ENCODE results near the gene CHKA.
A peak's percentile ranks its signal among the peaks of the same experiment; 100 is the strongest.

CHKA gene

DNA sequence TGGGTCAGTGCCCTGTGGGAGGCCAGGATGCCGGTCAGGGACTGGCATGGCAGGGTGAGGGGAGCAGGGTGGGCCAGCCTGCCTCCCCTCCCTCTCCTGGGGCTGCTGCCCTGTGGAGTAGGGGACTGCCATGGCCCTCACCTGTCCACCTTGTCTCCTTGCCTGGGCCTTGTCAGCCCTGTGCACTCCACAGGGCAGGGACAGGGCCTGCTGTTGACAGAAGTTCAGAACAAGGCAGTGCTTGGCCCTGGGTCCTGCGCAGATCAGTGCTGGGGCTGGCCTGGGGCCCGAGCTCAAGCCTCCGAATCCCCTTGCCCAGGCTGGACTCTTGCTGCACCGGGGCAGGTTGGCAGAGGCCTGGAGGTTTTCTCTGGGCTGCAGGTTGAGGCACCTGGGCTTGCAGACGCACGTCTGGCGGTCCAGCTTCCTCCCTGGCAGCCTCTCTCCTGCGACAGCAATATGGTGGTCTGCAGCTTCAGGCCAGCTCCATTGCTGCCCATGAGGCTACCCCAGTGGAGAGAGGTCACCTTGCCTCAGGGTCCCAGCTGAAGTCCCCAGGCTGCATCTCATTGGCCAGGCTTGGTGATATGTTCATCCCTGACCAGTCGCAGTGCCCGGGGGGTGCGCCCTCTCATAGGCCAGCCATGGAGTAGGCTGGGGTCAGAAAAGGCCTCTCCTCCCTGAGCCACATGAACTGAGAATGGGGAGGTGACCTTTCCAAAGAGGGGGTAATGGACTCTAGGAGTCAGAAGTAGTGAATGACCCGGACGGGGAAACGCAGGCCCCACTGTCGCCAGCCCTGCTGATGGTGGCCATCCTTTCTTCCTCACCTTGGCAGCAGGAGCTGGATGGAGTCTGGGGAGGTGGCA is 21.5 kb upstream of the CHKA start:
- DNase-seq: no peak

DNA sequence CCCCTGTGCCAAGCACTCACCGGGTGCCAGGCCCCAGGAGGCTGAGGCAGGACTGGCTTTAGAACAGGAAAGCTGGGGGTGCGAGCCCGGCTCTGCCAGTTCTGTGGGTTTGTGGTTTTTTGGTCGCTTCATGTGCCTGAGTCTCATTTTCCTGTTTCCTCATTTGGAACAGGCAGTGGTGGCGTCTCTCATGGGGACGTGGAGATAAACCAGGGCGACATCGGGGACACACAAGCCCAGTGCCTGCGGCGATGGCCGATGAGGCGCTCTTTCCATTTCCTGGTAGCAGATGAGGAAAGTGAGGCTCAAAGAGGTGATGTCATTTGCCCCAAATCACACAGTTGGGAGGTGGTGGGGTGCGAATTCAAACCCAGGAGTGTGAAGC is 20.8 kb upstream of the CHKA start:
- no peak for DNase-seq

DNA sequence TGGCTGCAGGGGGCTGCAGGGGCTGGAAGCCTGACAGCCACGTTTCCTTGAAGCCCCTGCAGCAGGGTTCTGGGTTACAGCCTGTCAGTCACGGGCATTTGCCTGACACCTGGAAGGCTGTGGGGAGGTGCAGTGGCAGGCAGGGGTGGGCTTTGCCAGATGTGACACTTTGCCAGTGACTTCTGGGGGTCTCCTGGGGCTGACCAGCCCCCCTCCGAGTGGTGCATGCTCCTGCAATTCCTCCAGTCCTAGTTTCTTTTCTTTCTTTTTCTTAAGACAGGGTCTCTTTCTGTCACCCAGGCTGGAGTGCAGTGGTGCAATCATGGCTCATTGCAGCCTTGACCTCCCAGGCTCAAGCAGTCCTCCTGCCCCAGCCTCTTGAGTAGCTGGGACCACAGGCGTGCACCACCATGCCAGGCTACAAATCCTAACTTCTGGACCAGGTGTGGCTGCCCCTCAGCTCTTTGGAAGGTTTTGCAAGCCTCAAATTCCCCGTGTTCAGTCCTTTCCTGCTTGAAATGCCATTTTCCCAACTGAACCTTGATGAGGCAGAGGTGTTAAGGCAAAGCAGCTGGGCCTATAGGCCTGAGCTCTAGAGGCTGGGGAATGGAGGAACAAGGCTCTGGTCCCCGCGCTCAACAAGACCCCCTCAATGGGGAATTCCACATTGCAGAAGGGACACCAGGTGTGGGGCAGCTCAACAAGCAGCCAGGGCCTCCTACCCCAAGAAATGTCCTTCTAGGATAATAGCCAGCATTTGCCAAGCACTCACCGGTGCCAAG is 20.2 kb upstream of the CHKA start:
- no peak for DNase-seq

DNA sequence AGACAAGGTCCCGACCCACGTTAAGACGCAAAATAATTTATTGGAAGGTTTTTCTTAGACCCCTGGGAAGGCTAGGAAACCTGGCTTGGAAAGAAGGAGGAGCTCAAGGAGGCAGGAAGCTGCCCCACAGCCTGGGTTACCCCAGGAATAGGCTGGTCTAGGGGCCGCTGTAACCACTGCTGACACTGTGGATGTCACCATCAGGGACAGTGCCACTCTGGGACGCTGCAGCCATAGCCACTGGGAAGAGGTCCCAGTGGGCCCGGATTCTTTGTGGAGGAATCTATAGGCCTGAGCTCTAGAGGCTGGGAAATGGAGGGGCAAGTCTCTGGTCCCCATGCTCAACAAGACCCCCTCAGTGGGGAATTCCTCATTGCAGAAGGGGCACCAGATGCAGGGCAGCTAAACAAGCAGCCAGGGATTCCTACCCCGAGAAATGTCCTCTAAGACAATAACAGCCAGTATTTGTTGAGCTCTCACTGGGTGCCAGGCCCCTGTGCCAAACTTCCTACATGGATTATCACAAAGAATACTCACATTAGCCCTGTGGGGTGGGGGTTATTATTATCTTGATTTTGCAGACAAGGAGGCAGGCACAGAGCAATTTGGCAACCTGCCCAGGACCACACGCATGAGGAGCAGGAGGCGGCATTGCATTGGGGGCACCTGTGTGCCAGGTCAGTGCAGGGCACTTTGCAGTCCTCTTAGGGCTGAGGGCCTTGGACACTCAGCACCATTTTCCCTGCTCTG is 19.5 kb upstream of the CHKA start:
- DNase-seq: no peak

DNA sequence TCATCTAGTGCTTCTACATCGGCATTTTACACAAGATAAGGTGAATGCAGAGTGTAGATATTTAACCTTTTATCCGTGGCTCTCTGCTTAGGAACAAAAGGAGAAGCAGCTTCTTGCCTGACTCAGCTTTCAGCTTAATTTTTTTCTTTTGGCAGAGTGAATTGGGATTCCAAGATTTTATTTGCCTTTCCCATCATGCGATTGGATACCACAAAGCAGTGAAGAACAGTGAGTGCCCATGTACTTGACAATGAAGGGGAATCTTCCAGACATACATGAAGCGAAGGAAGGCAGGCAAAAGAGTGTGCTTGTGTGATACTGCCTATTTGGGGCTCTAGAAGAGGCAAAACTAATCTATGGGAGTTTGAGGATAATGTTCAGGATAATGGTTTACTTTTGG is 17.0 kb upstream of the CHKA start:
- DNase-seq: no peak

DNA sequence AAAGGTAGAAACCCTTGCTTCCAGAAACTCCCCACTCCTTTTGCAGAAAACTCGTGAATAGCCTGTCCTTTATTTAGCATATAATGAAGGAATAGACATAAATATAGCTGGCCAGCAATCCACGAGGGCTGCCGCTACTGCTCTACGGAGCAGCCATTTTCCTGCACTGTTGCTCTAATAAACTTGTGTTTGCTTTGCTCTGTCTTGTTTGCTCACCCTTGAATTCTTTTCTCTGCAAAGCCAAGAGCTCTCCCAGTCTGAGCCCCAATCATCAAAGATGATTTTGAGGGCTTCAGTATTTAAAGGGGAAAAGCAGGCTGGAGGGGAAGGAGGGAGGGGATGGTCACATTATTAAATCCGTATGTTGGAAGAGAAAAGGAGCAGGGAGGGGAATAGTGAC is 16.6 kb upstream of the CHKA start:
- no peak for DNase-seq

DNA sequence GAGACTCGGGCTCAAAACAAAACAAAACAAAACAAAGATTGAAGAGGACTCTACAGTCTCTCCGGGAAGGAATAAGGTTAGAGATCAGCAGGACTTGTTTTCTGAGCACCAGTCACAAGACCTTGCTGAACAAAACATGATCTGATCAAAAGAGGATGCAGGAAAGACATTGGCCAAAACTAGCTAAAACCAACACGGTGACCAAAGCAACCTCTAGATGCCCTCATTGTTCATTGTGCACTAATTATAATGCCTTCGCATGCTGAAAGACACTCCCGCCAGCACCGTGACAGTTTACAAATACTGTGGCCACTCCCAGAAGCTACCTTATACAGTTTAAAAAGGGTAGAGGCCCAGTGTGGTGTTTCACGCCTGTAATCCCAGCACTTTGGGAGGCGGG is 15.7 kb upstream of the CHKA start:
- no peak for DNase-seq

DNA sequence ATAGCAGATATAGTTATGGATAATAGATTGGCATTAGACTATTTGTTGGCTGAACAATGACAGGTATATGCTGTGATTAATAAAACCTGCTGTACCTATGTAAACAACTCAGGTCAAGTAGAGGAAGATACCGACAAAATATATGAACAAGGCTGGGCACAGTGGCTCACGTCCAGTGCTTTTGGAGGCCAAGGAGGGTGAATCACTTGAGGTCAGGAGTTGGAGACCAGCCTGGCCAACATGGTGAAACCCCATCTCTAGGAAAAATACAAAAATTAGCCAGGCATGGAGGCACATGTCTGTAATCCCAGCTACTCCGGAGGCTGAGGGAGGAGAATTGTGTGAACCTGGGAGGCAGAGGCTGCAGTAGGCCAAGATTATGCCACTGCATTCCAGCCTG is 14.0 kb upstream of the CHKA start:
- no peak for DNase-seq

DNA sequence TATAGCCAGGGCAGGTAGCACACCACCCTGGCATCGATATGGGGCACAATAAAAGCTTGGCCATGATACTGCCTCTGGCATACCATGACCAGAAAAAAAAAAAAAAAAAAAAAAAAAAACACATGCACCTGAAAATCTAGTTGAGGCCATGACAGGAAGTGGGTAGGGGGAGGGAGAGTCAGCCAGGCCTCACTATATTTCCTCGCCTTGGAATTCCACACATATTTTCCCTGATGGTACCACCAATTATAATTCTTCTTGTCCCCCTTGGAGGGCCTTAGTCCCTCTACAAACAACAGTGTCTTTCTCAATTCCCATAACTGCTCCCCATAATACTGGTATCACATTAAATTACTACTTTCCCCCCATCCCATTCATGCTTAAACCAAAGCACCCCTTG is 12.6 kb upstream of the CHKA start:
- DNase-seq: no peak

DNA sequence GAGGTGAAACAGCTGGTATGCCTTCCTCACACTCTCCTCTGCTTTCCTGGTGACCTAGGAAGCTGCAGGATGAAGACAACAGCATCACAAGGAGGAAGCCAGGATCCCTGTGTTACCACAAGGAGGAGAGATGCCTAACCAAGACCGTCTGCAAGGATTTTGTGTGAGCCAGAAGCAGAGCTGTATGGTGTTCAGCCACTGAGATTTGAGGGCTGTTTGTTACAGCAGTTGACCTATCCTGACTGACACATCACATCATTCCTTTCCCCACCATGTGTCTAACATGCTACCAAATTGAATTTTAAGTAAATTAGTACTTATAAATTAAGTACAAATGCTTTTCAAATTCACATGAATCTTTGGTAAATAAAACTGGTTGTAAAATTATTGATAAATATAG is 8.9 kb upstream of the CHKA start:
- DNase-seq: no peak

DNA sequence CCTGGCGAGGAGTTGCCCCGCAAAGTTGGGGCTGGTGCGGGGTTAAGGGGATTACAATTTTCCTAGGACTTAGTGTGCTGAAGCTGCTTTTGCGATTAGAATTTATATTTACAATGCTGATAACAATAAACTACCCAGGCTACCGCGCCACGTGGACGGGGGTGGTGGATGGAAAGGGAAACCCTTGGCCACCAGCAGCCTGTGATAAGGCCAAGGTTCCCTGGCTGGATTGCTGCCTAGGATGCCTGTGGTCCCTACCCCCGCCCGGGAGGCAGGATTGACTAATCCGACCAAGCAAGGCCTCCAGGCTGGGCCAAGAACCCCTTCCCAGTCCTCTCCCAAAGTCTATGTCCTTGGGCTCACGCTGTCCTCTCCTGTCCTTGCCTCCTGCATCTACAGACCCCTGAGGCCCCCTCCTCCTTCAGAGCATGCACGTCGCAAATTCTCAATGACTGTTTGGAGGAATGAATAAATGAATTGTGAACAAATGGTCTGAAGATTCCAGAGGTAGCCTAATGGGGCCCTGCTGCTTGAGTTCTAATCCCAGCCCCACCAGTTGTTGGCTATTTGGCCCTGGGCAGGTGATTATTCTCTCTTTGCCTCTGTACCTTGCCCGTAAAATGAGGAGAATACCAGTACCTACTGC is 7.6 kb upstream of the CHKA start:
- peak; percentile 30 for DNase-seq

DNA sequence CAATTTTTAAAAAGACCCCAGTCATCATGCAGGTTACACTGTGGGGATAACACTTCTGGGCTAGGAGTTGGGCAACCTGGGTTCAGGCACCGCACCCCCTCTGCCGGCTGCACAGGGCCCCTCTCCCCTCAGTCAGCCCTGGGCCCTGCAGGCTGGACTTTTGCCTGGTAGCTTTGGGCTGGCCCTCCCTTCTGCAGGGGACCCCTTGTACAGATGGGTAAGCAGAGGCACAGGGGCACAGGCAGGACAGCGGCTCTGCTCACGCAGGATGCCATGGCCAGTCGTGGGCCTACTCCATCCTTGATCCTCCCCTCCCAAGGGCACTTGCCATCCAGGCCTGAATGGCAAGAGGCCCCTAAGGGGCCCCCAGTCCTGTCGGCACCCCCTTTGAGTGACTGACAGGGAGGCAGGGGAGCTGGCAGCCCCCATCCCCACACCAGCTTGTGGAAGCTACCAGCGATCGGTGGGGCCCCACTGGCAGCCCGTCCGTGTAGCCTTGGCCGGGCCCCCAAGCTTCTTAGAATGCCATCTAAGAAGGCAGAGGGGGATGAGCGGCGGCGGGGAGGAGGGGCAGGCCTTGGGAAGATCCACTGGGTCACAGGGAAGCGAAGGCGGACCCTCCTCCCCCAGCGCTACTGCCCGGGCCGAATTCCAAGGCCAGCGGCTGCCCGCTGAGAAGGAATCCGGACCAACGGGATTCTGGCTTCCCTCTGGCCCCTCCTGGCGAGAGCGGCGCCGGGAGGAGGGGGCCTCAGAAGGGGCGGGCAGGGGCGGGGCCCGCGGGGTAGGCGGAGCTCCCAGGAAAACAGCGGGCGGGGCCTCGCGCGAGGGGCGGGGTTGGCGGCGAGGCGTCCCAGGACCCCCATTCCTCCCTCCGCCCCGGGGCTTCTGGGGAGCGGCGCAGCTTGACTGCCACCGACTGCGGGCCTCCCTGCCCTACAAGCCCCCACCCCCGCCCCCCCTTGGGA is 6.8 kb upstream of the CHKA start:
- DNase-seq: no peak

DNA sequence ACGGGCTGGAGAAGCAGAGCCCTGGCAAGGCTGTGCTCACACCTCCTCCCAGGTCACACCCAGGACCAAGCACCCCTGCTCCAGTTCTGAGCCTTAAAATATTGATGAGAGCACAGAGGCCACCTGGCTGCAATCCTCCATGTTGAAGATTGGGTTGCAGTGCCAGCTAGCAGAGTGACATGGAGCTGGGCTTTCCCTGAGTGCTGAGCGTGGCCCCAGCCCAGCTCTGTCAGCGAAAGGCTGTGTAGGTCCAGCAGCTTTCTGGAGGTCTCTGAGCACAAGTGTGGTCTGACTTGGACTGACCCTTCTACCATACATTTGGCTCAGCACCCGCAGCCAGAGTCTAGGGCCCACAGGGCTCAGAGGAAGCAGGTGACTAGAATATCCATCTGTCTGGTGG is 4.0 kb upstream of the CHKA start:
- no peak for DNase-seq

DNA sequence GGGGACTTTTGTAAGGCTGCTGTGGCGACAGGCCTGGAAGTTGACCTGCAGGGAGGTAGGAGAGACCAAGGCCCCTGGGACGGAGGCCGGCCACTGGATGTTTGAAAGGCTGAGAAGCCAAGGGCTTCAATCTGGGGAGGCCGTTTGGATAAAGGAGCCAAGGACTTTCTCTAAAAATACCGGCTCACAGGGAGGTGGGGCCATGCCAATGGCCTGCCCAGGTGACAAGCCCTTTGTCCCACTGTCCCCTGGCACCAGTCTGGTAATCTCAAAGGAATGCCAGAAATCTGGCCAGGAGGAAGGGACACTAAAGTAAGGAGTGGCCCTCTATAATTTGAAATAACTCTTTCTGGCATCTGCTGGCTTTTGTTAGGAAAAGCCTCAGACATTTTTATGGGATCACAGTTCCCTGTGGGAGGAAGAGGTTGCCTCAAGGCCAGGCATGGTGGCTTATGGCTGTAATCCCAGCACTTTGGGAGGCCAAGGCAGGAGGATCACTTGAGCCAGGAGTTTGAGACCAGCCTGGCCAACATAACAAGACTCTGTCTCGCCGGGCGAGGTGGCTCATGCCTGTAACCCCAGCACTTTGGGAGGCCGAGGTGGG is 1.9 kb upstream of the CHKA start:
- DNase-seq: no peak

DNA sequence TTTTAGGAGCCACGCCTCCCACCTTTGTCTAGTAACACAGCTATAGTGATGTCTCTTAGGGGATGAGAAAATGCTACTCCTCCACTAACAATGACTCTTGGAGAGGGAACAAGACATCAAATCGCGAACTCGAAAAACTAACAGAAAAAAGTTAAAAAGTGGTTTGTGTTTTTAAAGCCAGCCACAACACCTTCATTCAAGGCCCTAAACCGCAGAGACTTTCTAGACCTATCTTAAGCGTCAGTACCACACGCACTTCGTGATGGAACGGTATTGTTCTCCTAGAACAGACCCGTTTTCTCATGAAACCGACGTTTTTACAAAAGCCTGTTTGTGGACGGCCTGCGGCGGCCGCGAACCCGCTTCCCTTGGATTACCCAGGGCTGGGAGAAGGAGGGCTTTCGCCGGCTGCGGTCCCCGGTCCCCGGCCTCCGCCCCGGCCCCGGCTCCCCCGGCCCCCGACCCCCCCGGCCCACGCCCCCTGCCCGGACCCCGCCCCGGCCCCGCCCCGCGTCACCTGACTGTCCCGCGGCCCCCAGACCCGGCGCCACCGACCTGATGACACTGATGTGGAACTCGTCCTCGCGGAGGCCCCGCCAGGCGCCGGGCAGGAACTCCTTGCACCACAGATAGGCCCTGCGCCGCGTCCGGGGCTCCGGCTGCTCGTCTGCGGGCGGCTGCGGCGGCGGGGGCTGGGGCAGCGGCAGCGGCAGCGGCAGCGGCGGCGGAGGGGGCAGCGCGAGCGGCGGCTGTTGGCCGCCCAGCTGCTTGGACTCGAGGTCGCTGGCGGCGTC is 718 bp downstream of the CHKA start:
- no peak for DNase-seq

DNA sequence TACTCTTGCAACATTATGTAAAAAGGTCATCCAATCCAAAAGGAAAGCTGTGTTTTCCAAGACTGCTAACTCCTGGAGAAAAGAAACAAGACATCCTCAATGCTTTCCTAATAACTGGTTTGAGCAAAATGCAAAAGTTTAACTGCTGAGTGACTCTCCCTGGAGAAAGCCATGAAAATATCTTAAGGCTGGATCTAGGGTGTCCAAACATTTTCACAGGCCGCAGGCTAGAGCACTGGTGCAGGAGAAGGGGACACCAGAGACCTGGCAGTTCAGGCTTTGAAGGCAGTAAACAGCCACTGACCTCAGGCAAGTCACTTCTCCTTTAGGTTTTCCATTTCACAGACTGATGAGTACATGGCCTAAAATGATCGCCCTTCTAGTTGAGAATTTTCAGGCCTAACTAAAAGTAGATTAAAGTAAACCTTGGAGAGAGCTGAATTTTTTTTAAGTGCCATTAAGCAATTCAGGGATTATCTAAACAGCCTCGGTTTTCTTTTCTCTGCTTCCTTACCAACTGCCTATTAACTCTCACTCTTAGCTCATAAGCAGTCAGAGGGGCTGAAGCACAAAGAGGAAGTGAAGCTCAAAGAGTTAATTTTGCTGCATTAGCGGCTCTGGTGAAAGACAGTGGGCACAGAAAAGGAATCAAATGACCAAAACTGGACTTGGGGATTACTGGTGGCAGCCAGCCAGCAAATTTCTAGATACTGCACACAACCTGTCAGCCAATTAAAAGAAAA is 2.3 kb downstream of the CHKA start:
- DNase-seq: no peak

DNA sequence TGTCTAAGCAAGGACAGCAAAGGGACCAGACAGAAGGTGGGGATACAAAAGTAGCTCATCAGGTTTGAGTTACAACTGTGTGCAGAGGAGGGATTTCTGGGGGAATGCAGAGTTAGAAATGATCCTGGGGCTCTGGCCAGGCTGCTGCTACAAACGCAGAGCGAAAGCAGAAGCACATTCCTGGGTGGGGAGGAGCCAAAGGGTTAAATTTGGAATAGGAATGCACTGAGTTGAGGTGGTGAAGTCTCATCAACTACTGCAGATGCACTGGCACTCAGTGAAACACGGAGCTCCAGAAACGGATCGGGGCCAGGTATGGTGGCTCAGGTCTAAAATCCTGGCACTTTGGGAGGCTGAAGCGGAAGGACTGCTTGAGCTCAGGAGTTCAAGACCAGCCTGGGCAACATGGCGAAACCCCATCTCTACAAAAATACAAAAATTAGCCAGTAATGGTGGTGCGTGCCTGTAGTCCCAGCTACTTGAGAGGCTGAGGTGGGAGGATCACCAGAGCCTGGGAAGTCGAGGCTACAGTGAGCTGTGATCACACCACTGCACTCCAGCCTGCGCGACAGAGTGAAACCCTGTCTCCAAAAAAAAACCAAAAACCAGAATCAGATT is 3.2 kb downstream of the CHKA start:
- DNase-seq: no peak

DNA sequence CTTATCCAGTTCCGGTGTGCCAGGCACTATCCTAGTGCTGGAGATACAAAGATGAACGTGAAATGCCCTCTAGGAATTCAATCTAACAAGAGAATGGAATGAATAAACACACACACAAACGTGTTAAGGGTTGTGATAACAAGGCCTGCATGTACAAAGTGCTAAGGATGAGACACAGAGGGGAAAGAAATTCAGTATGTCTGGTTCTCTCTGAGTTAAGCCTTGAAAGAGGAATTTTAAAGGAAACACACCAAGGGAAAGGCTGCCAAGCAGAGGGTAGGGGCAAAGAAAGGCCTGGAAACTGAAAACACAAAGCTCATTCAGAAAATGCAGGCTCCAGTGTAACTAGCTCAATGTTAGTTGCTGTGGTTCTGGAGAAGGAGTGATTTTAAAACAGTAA is 4.2 kb downstream of the CHKA start:
- DNase-seq: no peak

DNA sequence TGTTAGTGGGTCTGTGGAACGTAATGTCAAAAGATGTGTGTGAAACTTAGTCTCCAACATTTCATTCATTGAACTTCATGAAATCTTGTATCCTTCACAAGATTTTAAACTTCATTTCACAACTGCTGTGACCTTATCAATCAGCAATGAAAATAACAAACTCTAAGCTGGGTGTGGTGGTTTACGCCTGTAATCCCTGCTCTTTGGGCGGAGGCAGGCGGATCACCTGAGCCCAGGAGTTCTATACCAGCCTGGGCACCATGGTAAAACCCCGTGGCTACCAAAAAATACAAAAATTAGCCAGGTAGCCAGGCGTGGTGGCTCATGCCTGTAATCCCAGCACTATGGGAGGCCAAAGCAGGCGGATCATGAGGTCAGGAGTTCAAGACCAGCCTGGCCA is 5.1 kb downstream of the CHKA start:
- no peak for DNase-seq

Data from NCI-H226 (cell line).